CD14-positive monocyte (primary cell): ENCODE results near the gene LIN7B. TPM values are rescaled to one million over a fixed set of nuclear protein-coding genes. Genes with fewer than 3 reads are reported as not detected.

Experiments used
- DNase-seq, 3 donors: peaks; one replicate each; pipeline ENCODE4 v3.0.0-alpha.2; 2011 to 2022
- H2AFZ ChIP-seq: 2 replicates; pipeline ENCODE4 v1.6.0; 2012; ENCODE audit warnings: mild to moderate bottlenecking, low read depth, low read length, inconsistent platforms; ENCODE audit not compliant: insufficient read depth, poor library complexity, severe bottlenecking
- H3K27ac ChIP-seq, 2 donors: 1 replicate in 1 of 2; 2 replicates in 1 of 2; pipeline ENCODE4 v1.5.1; 2012 to 2013; ENCODE audit warnings: low read length in 2 of 2, control low read depth in 1 of 2, inconsistent platforms in 1 of 2, low read depth in 1 of 2, mild to moderate bottlenecking in 1 of 2
- H3K27me3 ChIP-seq, 2 donors: one replicate each; pipeline versions ENCODE4 v1.6.0 to v1.6.1; 2011 to 2013; ENCODE audit warnings: low read length in 2 of 2; ENCODE audit not compliant: control insufficient read depth in 2 of 2, insufficient read depth in 2 of 2
- H3K36me3 ChIP-seq, 2 donors: replicated peaks in 1 of 2; 1 replicate in 1 of 2; 2 replicates in 1 of 2; pipeline versions ENCODE4 v1.5.1 to v1.6.1; 2012 to 2013; ENCODE audit warnings: low read length in 2 of 2, control low read depth in 1 of 2, inconsistent platforms in 1 of 2, mild to moderate bottlenecking in 1 of 2; ENCODE audit not compliant: insufficient read depth in 2 of 2, control insufficient read depth in 1 of 2
- H3K4me1 ChIP-seq, 2 donors: 1 replicate in 1 of 2; 2 replicates in 1 of 2; pipeline versions ENCODE4 v1.5.1 to v1.6.1; 2012 to 2013; ENCODE audit warnings: low read length in 2 of 2, control low read depth in 1 of 2, inconsistent platforms in 1 of 2, mild to moderate bottlenecking in 1 of 2, moderate library complexity in 1 of 2; ENCODE audit not compliant: insufficient read depth in 2 of 2, control insufficient read depth in 1 of 2
- H3K4me2 ChIP-seq: replicated peaks from 2 replicates; pipeline ENCODE3; 2012; ENCODE audit warnings: low read length, moderate library complexity, mild to moderate bottlenecking; ENCODE audit not compliant: poor library complexity, severe bottlenecking; ENCODE audit errors: extremely low read depth
- H3K4me3 ChIP-seq, 3 experiments: fragments of 200-600 bp in 1 of 3; sonication (generic) in 1 of 3; replicated peaks in 1 of 3; 1 replicate in 2 of 3; 2 replicates in 1 of 3; pipeline ENCODE4 v1.5.1; 2011 to 2013; ENCODE audit warnings: low read length in 3 of 3, mild to moderate bottlenecking in 3 of 3, control low read depth in 2 of 3, low read depth in 2 of 3, inconsistent platforms in 1 of 3, moderate library complexity in 1 of 3
- H3K79me2 ChIP-seq: 2 replicates; pipeline ENCODE4 v1.6.0; 2012; ENCODE audit warnings: mild to moderate bottlenecking, control low read depth, inconsistent platforms, low read length, moderate library complexity; ENCODE audit not compliant: insufficient read depth
- H3K9ac ChIP-seq: 2 replicates; pipeline ENCODE4 v1.6.0; 2017; ENCODE audit warnings: low read length, mild to moderate bottlenecking; ENCODE audit not compliant: insufficient read depth, poor library complexity, severe bottlenecking
- H3K9me3 ChIP-seq, 2 donors: replicated peaks in 1 of 2; 1 replicate in 1 of 2; 2 replicates in 1 of 2; pipeline versions ENCODE4 v1.5.1 to v1.6.1; 2012 to 2013; ENCODE audit warnings: low read length in 2 of 2, control low read depth in 1 of 2; ENCODE audit not compliant: control insufficient read depth in 1 of 2, insufficient read depth in 1 of 2
- H4K20me1 ChIP-seq: 2 replicates; pipeline ENCODE4 v1.6.0; 2012; ENCODE audit warnings: mild to moderate bottlenecking, low read length, control low read depth, moderate library complexity; ENCODE audit not compliant: insufficient read depth
- H3K27ac Mint-ChIP-seq, 7 donors: one replicate each; pipeline ENCODE4 v1.8.0; 2020; ENCODE audit warnings: mild to moderate bottlenecking in 7 of 7, mixed read lengths in 7 of 7, moderate library complexity in 6 of 7, inconsistent platforms in 2 of 7
- H3K27me3 Mint-ChIP-seq, 3 donors: one replicate each; pipeline ENCODE4 v1.8.0; 2021 to 2022; ENCODE audit warnings: low read depth in 3 of 3, mild to moderate bottlenecking in 3 of 3, mixed read lengths in 3 of 3, moderate library complexity in 3 of 3, inconsistent platforms in 1 of 3
- H3K36me3 Mint-ChIP-seq, 2 donors: one replicate each; pipeline ENCODE4 v1.8.0; 2020; ENCODE audit warnings: mixed read lengths in 2 of 2, inconsistent platforms in 1 of 2, mild to moderate bottlenecking in 1 of 2
- H3K4me1 Mint-ChIP-seq: one replicate; pipeline ENCODE4 v1.8.0; 2020; ENCODE audit warnings: mild to moderate bottlenecking, mixed read lengths
- H3K4me3 Mint-ChIP-seq, 2 donors: one replicate each; pipeline ENCODE4 v1.8.0; 2020; ENCODE audit warnings: mild to moderate bottlenecking in 2 of 2, mixed read lengths in 2 of 2, moderate library complexity in 1 of 2
- H3K9me3 Mint-ChIP-seq, 7 donors: one replicate each; pipeline ENCODE4 v1.8.0; 2020 to 2022; ENCODE audit warnings: mixed read lengths in 7 of 7, mild to moderate bottlenecking in 6 of 7, moderate library complexity in 6 of 7, inconsistent platforms in 2 of 7
- CTCF ChIP-seq: fragments of 200-600 bp; IDR thresholded peaks from one replicate; pipeline ENCODE4 v1.8.0; 2022; ENCODE audit warnings: antibody characterized with exemption, mild to moderate bottlenecking
- WGBS: methylation state at CpG from one replicate; pipeline ENCODE4 v1.1.5; 2013; ENCODE audit warnings: missing lambda C conversion rate; ENCODE audit not compliant: insufficient coverage; 5-methylcytosine and 5-hydroxymethylcytosine counted together
- intact Hi-C, 2 donors: fragments of 100-400 bp; cut with micrococcal nuclease; formaldehyde crosslinking; loops; one replicate each; pipeline versions ENCODE4 v1.15.0 to v1.15.1; 2023
- polyA plus RNA-seq, 3 donors: library from polyadenylated mRNA; depleted of rRNA in 1 of 3; unstranded in 2 of 3; stranded (reverse) in 1 of 3; fragments of 300-500 nt in 2 of 3; fragments of >200 nt in 1 of 3; fragmentation: Illumina TruSeq in 2 of 3; gene quantifications; 1 replicate in 2 of 3; 2 replicates in 1 of 3; pipeline ENCODE4 v1.2.3, GENCODE V29; 2012 to 2021

Gene LIN7B
- polyA plus RNA-seq, 3 donors = 4.1 to 9.2 (median 4.2) TPM

DNA sequence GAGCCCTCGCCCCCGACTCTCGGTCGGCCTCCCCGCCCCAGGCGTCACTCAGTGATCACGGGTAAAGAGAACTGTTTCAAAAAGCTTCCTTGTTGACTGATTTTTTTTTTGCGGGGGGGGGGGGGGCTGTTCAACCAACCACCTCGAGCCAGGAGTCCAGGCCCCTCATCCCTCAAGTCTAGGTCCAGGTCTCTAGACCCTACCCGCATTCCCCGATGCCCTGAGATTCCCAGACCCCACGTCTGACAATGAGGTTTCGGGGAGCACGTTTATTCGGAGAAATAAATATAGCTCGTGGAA, 36.7 kb downstream of the LIN7B start:
- Histone ChIP-seq H3K27ac (no peak overlapping the region), H3K79me2 (no peaks in the 10 kb centered on the region), H2AFZ (peak overlapping the region; percentile 86), H3K4me1 (peaks cover 36 to 57% of the 10 kb centered on the region in 2 donors), H3K4me2 (peak overlapping the region; percentile 87), H3K27me3 (peaks cover 13 to 63% of the 10 kb centered on the region in 2 donors), H3K4me3 (peak overlapping the region in 2 of 3 experiments; percentile 59 to 79), H3K9ac (peak overlapping the region; percentile 45), H3K36me3 (no peaks in the 10 kb centered on the region), H4K20me1 (no peaks in the 10 kb centered on the region), H3K9me3 (peaks cover 22 to 30% of the 10 kb centered on the region in 2 donors)
- Mint-ChIP-seq H3K4me1 (peaks cover 47% of the 10 kb centered on the region), H3K27ac (no peak overlapping the region), H3K9me3 (peaks cover 14 to 39% (median 28%) of the 10 kb centered on the region in 7 donors), H3K4me3 (peak overlapping the region; percentile 79 to 93), H3K36me3 (peaks cover 3 to 4% of the 10 kb centered on the region in 2 donors), H3K27me3 (peaks cover 75 to 92% (median 81%) of the 10 kb centered on the region in 3 donors)
- DNase-seq = no peak
- intact Hi-C loops = loop anchor here in 1 of 2 donors (5.0 kb wide), 1 partner anchor 56 kb away; no protein-coding TSS in a partner anchor
- 12% methylated on average over 7 of the region's 16 CpGs for WGBS
- TF ChIP-seq CTCF = no peak

DNA sequence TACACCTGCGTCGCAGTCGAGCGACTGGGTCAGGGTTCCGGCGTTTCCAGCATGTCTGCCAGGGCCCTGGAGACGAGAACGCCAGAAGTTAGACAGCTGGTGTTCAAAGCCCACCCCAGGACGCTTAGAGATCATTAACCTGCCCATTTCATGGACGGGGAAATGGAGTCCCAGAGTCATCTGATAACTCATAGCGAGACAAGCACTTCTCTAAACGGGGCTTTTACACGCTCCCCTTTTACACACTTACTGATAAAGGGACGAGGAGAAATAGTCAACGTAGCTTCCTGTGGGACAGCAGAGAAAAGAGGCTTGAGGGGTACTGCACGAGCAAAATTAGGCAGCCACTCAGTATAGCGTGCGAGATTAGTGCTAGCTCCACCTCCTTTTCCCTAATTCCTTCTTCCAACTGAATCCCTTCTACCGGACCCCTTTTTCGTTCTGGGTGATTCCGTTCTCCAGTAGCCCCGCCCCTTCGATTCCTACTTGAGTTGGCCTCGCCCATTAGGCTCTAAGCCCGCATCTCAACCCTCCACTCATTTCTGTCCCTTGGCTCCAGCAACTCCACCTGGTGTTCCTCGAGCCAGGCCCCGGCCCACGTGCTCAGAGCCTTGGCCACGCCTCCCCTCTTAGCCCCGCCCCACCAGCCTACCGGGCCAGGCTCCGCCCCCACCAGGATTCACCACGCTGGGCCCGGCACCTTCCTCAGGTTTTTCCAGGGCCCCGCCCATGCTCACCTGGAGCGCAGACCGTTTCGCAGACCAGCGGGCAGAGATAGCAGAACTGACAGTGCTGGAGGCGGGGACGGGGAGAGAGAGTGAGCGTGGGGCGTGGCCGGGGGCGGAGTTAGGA, 37.3 kb downstream of the LIN7B start:
- peak in 1 of 3 donors; percentile 16 for DNase-seq
- no peak for TF ChIP-seq CTCF
- Histone ChIP-seq H3K36me3 (no peaks in the 10 kb centered on the region), H3K4me2 (peak overlapping the region; percentile 29), H3K4me1 (peaks cover 34 to 54% of the 10 kb centered on the region in 2 donors), H3K27ac (no peak overlapping the region), H3K9me3 (peaks cover 22 to 30% of the 10 kb centered on the region in 2 donors), H3K4me3 (peak overlapping the region in 1 of 3 experiments; percentile 9), H2AFZ (no peak overlapping the region), H3K79me2 (no peaks in the 10 kb centered on the region), H3K27me3 (peaks cover 13 to 67% of the 10 kb centered on the region in 2 donors), H3K9ac (no peak overlapping the region), H4K20me1 (no peaks in the 10 kb centered on the region)
- Mint-ChIP-seq H3K4me3 (peak overlapping the region; percentile 72 to 79), H3K27me3 (peaks cover 75 to 93% (median 83%) of the 10 kb centered on the region in 3 donors), H3K27ac (no peak overlapping the region), H3K36me3 (peaks cover 3 to 4% of the 10 kb centered on the region in 2 donors), H3K4me1 (peaks cover 44% of the 10 kb centered on the region), H3K9me3 (peaks cover 14 to 39% (median 28%) of the 10 kb centered on the region in 7 donors)
- intact Hi-C loops = loop anchor here in 1 of 2 donors (5.0 kb wide), 1 partner anchor 56 kb away; no protein-coding TSS in a partner anchor
- WGBS = 10% methylated on average over 45 of the region's 45 CpGs
